GM18502 (cell line): Measurements from ENCODE around the gene FKBP14.

ENCODE experiments used
- ATAC-seq: cut with Tn5 transposase; IDR thresholded peaks from one replicate; pipeline ENCODE4 v1.9.1; 2021; ENCODE audit warnings: mild to moderate bottlenecking; ENCODE audit not compliant: unreplicated experiment, poor library complexity

Gene FKBP14, protein sequence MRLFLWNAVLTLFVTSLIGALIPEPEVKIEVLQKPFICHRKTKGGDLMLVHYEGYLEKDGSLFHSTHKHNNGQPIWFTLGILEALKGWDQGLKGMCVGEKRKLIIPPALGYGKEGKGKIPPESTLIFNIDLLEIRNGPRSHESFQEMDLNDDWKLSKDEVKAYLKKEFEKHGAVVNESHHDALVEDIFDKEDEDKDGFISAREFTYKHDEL

DNA sequence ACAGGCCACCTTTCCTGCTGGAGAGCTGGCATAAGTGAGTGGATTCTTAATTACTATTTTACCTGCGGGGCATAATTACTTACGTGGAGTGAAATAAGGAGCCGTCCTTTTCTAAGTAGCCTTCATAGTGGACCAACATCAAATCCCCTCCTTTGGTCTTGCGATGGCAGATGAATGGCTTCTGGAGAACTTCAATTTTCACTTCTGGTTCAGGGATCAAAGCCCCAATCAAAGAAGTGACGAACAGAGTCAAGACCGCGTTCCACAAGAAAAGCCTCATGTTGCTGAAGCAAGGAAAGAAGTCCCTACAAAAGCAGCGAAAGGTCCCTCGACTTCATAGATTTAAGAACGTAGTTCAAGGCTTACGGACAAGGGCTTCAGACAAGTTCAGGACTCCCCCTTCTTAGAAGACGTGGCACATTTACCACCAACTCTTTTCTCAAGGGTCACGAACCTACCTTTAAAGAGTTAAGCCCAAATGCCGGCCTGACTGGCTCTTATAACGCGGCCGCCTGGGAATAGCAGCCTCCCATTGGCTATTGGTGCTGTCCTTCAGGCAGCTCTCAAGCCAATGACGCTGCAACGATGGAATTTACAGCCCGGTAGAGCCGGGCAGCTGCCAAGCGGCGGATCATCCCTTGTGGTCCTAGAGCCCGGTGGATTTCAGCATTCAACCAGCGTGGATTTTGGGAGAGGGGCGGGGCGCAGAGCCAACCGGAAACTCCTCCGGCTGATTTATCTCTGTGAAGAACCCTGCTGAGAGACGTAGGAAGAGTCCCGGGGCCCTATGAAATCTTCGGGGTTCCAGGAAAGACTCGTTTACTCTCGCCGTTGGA lies at the start of gene FKBP14:
Gene FKBP14 (minus strand): TSS at position 474 of the 836 bp plus-strand sequence. CDS start 194 bp downstream, at position 280.
- peak; percentile 81 for ATAC-seq

GRCh38 chr7:30074422-30075030 lies 48.0 kb upstream of the FKBP14 start:
- ATAC-seq, result no peak

- ATAC-seq, result no peak
These were observed 46.2 kb upstream of the FKBP14 start for GRCh38 chr7:30072735-30073134.

- ATAC-seq, result no peak
These were observed 43.5 kb upstream of the FKBP14 start for GRCh38 chr7:30070052-30070451.

- no peak for ATAC-seq
These were observed 42.8 kb upstream of the FKBP14 start for GRCh38 chr7:30069096-30069867.

DNA sequence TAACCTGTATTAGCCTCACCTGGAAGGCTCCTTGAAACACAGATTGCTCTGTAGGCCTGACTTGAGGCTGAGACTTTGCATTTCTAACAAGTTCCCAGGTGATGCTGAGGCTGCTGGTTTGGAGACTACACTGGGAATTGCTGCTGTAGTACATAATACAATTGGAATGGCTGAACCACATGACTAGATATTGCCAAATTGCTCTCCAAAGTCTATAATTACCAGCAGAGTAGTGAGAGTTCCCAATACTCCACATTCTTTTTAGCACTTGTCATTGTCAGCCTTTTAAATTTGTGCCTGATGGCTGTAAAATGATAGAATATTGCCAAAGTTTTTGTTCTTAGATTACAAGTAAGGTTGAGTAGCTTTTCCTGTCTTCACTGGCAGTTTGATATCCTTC lies 41.6 kb upstream of the FKBP14 start:
- ATAC-seq, result no peak

DNA sequence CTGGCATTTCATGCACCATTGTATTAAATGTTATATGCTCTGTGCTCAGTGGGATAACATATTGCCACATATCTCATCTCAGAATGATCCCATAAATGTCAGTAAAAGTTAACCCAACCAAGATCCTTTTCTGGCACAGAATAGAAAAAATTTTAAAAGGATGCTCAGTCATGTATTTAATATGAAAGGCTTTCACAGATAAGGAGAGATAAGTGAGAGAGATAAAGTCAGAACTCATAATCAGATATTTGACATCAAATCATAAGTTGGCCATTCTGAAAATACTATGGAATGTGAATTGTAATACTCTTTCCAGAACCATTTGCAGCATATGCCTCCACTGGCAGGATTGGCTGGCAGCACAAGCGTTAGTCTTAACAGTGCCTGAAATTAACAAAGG lies 40.2 kb upstream of the FKBP14 start:
- ATAC-seq, result no peak

- no peak for ATAC-seq
These were observed 39.2 kb upstream of the FKBP14 start for GRCh38 chr7:30065746-30066145.

DNA sequence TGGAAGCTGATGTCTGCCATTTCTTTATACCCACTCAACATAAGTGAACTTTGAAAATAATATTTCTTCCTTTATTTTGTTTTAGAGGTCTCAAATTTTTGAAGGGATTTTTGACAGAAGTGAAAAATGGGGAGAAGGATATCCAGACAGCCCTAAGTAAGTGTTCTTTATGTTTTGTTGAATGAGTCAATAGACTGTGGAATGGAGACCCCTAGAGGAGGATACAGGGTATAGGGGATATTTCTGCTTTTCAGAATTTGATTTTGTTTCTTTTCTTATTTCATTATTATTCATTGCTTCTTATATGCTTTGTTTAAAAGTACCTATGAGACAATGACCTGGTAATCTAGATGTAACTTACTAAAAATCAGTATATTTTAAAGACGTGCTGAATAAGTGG lies 36.1 kb upstream of the FKBP14 start:
- peak; percentile 70 for ATAC-seq

DNA sequence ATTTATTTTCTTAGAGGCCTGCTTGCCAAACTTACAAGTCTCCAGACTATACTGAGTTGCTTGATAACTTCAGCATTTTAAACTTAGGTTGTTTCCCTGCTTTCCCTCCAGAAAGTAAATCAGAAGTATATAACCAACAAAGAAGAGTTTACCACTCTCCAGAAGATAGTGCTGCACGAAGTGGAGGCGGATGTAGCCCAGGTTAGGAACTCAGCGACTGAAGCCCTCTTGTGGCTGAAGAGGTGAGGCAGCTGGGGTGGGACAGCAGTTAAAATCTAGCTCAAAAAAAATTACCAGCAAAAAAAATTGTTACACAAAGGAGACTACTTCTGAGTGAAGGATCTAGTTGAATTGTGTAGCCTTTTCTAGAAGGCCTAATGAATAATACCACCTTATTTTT lies 35.3 kb upstream of the FKBP14 start:
- peak; percentile 77 for ATAC-seq

DNA sequence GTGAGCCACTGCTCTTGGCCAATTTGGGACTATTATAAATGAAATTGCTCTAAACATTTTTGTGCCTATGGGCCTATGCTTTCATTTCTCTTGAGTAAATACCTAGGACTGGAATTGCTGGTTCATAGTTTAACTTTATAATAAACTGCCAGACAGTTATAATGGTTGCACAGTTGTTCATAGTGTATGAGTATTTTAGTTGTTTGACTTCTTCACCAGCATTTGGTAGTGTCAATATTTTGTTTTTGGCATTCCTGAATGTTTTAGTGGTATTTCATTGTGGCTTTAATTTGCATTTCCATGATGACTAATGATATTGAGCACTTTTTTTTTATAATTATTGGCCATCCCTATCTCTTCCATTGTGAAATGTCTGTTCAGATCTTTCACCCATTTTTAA lies 31.2 kb upstream of the FKBP14 start:
- ATAC-seq, result no peak

DNA sequence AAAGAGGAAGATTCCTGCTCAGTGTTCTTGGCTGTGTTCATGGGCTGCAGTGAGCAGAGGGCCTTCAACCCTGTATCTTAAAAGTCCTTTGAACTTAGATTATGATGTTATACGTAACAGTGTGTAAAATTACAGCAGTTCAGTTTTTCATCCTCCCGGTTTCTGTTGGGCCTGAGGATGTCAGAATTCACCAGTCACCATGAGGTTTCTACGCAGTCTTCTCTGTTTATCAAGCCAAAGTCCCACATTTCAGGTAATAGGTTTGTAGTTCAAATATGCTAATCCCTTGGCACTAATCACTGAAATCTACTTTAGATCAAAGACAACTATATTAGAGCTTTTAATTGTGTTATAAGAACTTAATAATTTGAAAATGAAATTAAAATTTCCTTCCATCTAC lies 26.6 kb upstream of the FKBP14 start:
- ATAC-seq, result no peak

GRCh38 chr7:30049173-30049572 lies 22.7 kb upstream of the FKBP14 start:
- ATAC-seq, result no peak

- no peak for ATAC-seq
These were observed 22.1 kb upstream of the FKBP14 start for GRCh38 chr7:30048582-30048981.

GRCh38 chr7:30047124-30047523 lies 20.6 kb upstream of the FKBP14 start:
- ATAC-seq, result no peak

- no peak for ATAC-seq
These were observed 19.7 kb upstream of the FKBP14 start for GRCh38 chr7:30046127-30046770.

- ATAC-seq, result no peak
These were observed 15.2 kb upstream of the FKBP14 start for GRCh38 chr7:30041526-30042269.

DNA sequence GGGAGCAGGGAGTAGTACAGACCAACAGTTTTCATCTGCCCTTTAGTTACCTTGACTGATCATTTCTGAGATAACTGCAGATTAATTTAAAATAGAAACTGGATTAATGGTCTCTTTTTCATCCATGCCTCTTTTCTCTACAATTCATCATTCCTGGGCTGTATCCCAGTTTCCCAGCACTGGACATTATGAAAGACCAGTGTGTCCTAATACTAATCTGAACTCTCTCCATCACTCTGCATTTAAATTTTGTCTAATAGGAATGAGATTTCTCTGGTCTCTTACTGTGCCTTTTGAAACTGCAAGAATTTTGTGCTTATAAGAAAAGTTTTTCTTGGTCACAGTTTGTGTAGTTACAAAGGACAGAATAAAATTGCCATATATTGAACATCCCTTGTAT lies 14.4 kb upstream of the FKBP14 start:
- ATAC-seq, result no peak

DNA sequence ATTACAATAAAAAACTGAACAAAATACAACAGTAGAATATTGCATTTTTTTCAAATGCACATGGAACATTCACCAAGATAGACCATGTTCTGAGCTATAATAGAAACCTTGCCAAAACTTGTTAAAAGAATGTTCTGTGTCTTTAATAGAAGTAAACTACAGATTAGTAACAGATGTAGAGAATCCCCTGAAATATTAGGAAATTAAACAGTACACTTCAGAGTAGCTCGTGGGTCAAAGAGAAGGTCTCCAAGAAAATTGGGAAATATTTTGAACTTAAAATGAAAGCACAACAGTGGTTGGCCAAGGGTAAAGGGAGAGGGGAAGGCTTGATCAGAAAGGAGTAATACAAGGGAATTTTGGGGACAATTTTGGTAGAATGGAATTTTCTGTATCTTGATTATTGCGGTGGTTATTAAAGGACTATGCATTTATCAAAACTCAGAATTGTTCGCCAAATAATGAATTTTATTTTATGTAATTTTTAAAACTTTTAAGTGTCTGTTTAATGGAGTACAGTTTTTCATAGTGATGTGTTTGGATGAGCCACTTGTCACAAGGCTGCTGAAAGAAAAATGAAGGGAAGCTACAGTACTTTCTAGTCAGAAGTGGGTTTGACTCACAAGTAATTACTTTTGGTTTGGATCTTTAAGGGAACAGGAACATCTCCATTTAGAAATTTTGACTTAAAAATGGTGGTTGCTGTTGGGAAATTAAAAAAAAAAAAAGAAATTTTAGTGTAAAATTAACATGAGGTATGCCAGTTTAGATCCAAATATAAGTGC lies 11.9 kb upstream of the FKBP14 start:
- ATAC-seq, result no peak
